Mucosa of descending colon (tissue), 3 donors: ENCODE results near the gene DHTKD1. TPM values are rescaled to one million over a fixed set of nuclear protein-coding genes. Genes with fewer than 3 reads are reported as not detected.

Experiments
- ATAC-seq: fragments of 200-7000 bp; cut with Tn5 transposase; one replicate; pipeline ENCODE4 v1.9.1; 2020; ENCODE audit warnings: mild to moderate bottlenecking, moderate library complexity
- DNase-seq, 3 donors: peaks; one replicate each; pipeline ENCODE4 v3.0.0-alpha.2; 2020
- H3K36me3 ChIP-seq: fragments of 200-600 bp; one replicate; pipeline ENCODE4 v1.8.0; 2021; ENCODE audit warnings: low read depth, mild to moderate bottlenecking
- H3K4me1 ChIP-seq: fragments of 200-600 bp; one replicate; pipeline ENCODE4 v1.8.0; 2021; ENCODE audit warnings: low read depth, mild to moderate bottlenecking
- H3K4me3 ChIP-seq: fragments of 200-600 bp; one replicate; pipeline ENCODE4 v1.8.0; 2021; ENCODE audit warnings: mild to moderate bottlenecking
- H3K9me3 ChIP-seq: fragments of 200-600 bp; one replicate; pipeline ENCODE4 v1.8.0; 2021; ENCODE audit warnings: mild to moderate bottlenecking
- intact Hi-C, 2 donors: fragments of 100-400 bp; cut with DNase I in 1 of 2; cut with micrococcal nuclease in 1 of 2; formaldehyde crosslinking; loops; one replicate each; pipeline versions ENCODE4 v1.11.0 to v1.11.1; 2022; cut with DNase I, micrococcal nuclease
- total RNA-seq, 3 donors: library from RNA; stranded (reverse); fragmentation: NEBNext Ultra II Directional in 2 of 3; extraction: Animal tissue kit (Norgen Biotek cat#: 25700) in 2 of 3; gene quantifications; one replicate each; pipeline versions ENCODE4 v1.2.1 to v1.2.4, GENCODE V29; 2021 to 2023
- TF ChIP-seq, protein P1 (sequence below): fragments of 200-600 bp; IDR thresholded peaks from one replicate; pipeline ENCODE4 v1.8.0; 2022; ENCODE audit warnings: antibody characterized with exemption, mild to moderate bottlenecking
- donor health status: DM: no; HTN: no; CAD: no; lungs with moderate emphysema.
- donor health status: DM: no; HTN: no; CAD: no.
- donor health status: DM: no; HTN: yes; CAD: no.

Gene DHTKD1
- total RNA-seq, 3 donors from 2014 or later = 23.8 to 33.5 (median 27.6) TPM

GRCh38 chr10:12156367-12157123 lies 87.8 kb downstream of the DHTKD1 start:
- DNase-seq = peak in 1 of 3 donors; percentile 3
- Histone ChIP-seq H3K4me3 (no peak overlapping the region), H3K4me1 (no peaks in the 10 kb centered on the region), H3K9me3 (no peaks in the 10 kb centered on the region), H3K36me3 (no peaks in the 10 kb centered on the region)
- intact Hi-C loops = no loop called here
- TF ChIP-seq, protein P1, sequence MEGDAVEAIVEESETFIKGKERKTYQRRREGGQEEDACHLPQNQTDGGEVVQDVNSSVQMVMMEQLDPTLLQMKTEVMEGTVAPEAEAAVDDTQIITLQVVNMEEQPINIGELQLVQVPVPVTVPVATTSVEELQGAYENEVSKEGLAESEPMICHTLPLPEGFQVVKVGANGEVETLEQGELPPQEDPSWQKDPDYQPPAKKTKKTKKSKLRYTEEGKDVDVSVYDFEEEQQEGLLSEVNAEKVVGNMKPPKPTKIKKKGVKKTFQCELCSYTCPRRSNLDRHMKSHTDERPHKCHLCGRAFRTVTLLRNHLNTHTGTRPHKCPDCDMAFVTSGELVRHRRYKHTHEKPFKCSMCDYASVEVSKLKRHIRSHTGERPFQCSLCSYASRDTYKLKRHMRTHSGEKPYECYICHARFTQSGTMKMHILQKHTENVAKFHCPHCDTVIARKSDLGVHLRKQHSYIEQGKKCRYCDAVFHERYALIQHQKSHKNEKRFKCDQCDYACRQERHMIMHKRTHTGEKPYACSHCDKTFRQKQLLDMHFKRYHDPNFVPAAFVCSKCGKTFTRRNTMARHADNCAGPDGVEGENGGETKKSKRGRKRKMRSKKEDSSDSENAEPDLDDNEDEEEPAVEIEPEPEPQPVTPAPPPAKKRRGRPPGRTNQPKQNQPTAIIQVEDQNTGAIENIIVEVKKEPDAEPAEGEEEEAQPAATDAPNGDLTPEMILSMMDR = no peak
- peak; percentile 83 for ATAC-seq

DNA sequence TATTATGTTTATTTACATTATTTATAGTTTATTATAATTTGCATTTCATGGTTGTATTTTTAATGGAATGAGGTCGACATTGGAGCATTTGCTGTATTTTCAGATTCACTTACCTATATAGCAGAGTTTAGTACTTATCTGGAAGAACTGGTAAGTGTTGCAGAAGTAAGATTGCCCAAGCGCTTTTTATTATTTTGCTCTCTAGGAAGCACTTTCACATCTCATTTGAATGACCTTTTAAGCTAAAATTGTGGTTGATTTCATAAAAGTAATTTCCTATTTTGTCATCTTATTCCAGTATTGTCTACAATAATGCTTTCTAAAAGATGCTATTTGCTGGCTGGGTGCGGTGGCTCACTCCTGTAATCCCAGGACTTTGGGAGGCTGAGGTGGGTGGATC lies 89.4 kb downstream of the DHTKD1 start:
- DNase-seq (no peak), ATAC-seq (no peak)
- H3K4me1 ChIP-seq = no peaks in the 10 kb centered on the region
- H3K9me3 ChIP-seq = no peaks in the 10 kb centered on the region
- H3K36me3 ChIP-seq = no peaks in the 10 kb centered on the region
- intact Hi-C loops = no loop called here
- TF ChIP-seq, protein P1 = no peak
- H3K4me3 ChIP-seq = no peak overlapping the region

DNA sequence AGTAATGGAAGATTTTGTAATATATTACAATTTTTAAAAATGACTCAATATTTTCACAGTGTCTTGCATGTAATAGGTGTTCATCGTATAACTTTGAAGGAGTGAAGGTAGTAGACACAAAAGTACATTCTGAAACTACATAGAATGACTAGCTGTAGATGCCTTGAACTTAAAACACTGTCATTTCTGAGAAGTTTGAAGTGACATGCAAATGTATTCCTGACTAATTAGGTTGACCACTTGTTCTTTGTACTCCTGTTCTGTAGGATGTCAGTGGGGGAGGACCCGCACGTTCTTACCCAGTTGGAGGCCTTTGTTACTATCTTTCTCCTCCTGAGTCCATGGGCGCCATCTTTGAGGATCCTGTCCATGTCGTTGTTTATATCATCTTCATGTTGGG lies 91.9 kb downstream of the DHTKD1 start:
- no peak for ATAC-seq
- no peaks in the 10 kb centered on the region for H3K9me3 ChIP-seq
- no peak overlapping the region for H3K4me3 ChIP-seq
- no peaks in the 10 kb centered on the region for H3K4me1 ChIP-seq
- intact Hi-C loops = no loop called here
- no peak for DNase-seq
- TF ChIP-seq, protein P1 = no peak
- no peaks in the 10 kb centered on the region for H3K36me3 ChIP-seq

DNA sequence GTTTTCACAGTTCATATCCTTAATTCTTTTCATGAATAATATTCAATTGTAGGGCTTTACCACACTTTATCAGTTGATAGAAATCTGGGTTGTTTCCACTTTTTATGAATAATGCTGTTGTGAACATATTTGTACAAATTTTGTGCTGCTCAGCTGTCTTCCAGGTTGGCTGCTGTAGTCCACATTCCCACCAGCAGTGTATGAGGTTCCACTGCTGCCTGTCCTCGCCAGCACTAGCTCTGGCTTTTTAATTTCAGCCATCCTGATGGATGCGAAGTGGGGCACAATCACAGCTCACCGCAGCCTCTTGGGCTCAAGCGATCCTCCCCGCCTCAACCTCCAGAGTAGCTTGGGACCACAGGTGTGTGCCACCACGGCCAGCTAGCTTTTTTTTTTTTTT lies 94.2 kb downstream of the DHTKD1 start:
- intact Hi-C loops = no loop called here
- Histone ChIP-seq H3K36me3 (no peaks in the 10 kb centered on the region), H3K4me1 (no peaks in the 10 kb centered on the region), H3K4me3 (no peak overlapping the region), H3K9me3 (no peaks in the 10 kb centered on the region)
- TF ChIP-seq, protein P1 = no peak
- DNase-seq (no peak), ATAC-seq (no peak)

DNA sequence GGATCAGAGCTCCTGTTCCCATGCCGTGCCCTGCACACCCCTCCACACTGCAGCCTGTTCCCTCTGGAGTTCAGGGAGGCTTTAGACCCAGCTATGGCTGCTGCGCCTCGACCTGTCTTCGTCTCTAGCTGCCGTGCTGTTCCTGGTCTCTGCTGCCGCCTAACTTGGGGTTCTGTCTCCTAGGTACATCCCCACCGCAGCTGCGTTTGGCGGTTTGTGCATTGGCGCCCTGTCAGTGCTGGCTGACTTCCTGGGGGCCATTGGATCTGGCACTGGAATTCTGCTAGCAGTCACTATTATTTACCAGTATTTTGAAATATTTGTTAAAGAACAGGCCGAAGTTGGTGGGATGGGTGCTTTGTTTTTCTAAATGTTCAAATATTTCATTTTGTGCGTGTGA lies 95.3 kb downstream of the DHTKD1 start:
- ATAC-seq (no peak), DNase-seq (no peak)
- H3K9me3 ChIP-seq = no peaks in the 10 kb centered on the region
- no peaks in the 10 kb centered on the region for H3K36me3 ChIP-seq
- intact Hi-C loops = no loop called here
- no peaks in the 10 kb centered on the region for H3K4me1 ChIP-seq
- TF ChIP-seq, protein P1 = no peak
- no peak overlapping the region for H3K4me3 ChIP-seq
